GM18511 (cell line): Measurements from ENCODE around the gene PHC1.
A peak's percentile ranks its signal among the peaks of the same experiment; 100 is the strongest.
"Not testable (repeated sequence)": the region's sequence is repeated elsewhere in the genome, so short reads cannot be mapped to it uniquely, and the experiment has no call there.

Experiments
- ATAC-seq: cut with Tn5 transposase; IDR thresholded peaks from one replicate; pipeline ENCODE4 v1.9.1; 2021; ENCODE audit warnings: mild to moderate bottlenecking, moderate library complexity; ENCODE audit not compliant: unreplicated experiment

PHC1 gene

GRCh38 chr12:8909752-8910151 lies 4.6 kb upstream of the PHC1 start:
- ATAC-seq, result no peak

GRCh38 chr12:8911606-8912268 lies 2.6 kb upstream of the PHC1 start:
- no peak for ATAC-seq

DNA sequence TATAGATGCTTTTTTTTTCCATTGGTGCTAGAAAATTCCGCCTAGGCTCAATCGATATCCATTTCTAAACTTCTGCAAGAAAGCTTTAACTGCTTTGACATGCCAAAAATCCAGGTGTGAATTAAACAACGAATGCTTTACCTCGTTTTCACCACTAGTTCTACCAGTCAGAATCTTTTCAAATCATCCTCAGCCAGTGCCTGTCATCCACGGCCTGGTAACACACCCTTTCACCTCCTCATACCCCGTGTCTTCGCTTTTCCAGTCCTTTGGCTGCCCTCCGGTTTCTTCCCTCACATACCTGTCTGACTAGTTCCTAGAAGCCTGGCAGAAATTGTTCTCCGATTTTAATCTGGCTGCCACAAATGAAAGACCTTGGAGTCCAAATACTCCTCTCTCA lies 1.4 kb upstream of the PHC1 start:
- no peak for ATAC-seq

GRCh38 chr12:8913702-8914032 lies 642 bp upstream of the PHC1 start:
- ATAC-seq, result no peak

- peak; percentile 88 for ATAC-seq
Observed at GRCh38 chr12:8914716-8915526, 612 bp downstream of the PHC1 start.

DNA sequence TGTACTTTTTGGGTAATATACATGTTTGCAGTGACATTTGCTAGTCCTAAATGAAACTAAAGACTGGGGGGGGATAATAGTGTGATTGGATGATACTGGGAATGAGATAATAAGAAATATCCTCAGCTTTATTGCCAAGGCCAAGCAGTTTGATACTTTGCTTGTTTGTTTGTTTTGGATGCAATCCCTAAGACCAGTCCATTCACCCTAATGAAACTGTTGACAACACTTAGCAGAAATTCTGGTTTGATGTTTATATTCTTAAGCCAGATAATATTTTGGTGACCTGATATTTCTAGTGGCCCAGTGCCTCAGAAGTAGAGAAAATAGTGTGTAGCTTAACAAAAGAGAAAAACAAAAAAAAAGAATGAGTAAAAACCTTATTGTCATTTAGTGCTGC lies 1.8 kb downstream of the PHC1 start:
- ATAC-seq, result no peak

GRCh38 chr12:8917031-8917430 lies 2.7 kb downstream of the PHC1 start:
- no peak for ATAC-seq

DNA sequence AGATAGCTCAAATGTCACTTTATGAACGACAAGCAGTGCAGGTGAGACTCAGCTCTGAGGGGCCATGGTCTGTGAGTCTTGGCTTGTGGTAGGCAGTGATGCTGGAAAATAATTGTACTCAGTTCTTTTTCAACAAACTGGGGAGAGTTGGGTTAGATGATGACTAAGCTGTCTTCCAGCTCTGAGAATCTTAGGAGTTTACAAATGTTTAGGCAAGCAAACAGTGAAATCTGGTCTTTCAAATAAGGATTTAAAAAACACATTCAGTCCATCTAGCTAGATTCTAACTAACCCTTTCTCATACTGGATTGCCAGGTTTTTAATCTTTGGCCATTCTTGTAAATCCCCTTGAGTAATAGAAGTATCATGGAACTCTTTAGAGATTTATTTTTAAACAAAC lies 3.4 kb downstream of the PHC1 start:
- ATAC-seq, result no peak

- not testable (repeated sequence) for ATAC-seq
Observed at GRCh38 chr12:8919643-8920042, 5.3 kb downstream of the PHC1 start.

GRCh38 chr12:8922544-8922943 lies 8.2 kb downstream of the PHC1 start:
- no peak for ATAC-seq

DNA sequence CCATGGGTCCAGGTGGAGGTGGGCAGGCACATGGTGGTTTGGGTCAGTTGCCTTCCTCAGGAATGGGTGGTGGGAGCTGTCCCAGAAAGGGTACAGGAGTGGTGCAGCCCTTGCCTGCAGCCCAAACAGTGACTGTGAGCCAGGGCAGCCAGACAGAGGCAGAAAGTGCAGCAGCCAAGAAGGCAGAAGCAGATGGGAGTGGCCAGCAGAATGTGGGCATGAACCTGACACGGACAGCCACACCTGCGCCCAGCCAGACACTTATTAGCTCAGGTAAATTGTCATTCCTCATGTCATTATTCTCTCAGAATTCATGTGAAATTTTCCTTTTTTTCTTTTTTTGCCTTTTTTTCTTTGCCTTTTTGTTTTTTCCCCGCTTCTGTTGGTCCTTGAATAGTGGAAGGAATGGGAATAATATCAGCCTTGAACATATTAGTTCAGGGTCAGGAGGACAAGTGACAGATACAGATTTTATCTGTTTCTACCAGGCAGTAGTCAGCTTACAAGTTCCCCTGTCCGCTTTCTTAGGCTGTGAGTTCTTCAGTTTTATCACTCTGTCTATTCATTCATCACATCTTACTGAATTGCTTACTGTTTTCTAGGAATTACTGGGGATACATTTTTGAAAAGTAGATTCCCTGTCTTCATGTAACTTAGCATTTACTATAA lies 16.5 kb downstream of the PHC1 start:
- not testable (repeated sequence) for ATAC-seq

GRCh38 chr12:8932464-8932863 lies 18.2 kb downstream of the PHC1 start:
- not testable (repeated sequence) for ATAC-seq

DNA sequence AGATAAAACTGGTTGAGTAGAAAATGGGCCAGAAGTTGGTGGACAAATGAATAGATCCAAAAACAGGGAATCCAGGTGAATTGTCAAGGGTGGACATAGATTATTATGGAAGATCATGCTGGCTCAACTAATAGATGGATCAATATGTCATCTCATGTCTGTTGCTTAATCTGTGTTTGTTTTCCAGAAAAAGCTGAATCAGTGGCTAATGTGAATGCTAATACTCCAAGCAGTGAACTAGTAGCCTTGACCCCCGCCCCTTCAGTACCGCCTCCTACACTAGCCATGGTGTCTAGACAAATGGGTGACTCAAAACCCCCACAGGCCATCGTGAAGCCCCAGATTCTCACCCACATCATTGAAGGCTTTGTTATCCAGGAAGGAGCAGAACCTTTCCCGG lies 19.8 kb downstream of the PHC1 start:
- ATAC-seq, result not testable (repeated sequence)

GRCh38 chr12:8936735-8937134 lies 22.4 kb downstream of the PHC1 start:
- ATAC-seq, result no peak

- not testable (repeated sequence) for ATAC-seq
Observed at GRCh38 chr12:8937842-8938442, 23.6 kb downstream of the PHC1 start.

GRCh38 chr12:8941691-8942478 lies 27.6 kb downstream of the PHC1 start:
- ATAC-seq, result no peak

DNA sequence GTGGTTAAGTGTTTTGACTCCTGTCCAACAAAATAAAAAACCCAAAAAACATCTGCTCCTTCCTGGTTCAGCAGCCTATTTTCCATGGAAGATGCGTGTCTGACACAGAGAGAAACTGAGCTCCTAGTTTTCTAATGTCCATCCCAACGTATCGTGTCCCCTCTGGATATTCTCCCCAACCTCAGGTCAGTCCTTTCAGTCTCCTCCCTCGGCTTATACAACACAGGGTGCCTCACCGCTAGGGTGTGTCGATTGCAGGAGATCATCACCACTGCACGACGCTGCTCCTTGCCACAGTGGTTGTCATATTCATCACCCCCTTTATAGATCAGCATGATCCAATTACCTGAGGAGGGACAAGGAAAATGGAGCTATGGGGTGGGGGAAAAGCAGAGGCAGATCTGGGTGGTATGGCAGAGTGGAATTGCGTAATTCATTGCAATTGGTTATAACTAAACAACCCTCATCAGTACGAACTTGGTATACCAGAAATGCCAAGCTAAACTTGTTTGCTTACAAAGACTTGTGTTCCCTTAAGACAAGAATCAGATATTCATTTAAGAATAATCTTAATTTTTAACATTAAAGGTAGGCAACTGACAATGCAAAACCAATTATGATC lies 29.4 kb downstream of the PHC1 start:
- no peak for ATAC-seq

GRCh38 chr12:8946733-8947132 lies 32.4 kb downstream of the PHC1 start:
- ATAC-seq, result no peak

DNA sequence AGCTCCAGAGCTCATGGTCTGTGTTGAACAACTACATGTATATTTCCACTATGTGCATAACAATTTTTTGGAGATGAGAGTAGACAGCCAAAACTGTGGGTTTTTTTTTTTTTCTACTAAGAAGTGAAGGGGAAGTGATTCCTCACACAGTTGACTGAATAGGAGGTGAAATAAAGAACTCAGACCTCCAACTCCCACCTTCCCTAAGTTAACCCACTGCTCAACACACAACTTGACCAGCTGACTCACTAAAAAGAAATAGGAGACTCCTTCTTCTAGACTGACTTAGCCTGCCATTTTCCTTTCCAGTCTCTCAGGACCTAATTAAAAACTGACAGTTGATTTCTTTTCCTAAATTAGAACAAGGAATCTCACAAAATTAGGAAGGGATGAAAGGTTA lies 33.4 kb downstream of the PHC1 start:
- ATAC-seq, result no peak

DNA sequence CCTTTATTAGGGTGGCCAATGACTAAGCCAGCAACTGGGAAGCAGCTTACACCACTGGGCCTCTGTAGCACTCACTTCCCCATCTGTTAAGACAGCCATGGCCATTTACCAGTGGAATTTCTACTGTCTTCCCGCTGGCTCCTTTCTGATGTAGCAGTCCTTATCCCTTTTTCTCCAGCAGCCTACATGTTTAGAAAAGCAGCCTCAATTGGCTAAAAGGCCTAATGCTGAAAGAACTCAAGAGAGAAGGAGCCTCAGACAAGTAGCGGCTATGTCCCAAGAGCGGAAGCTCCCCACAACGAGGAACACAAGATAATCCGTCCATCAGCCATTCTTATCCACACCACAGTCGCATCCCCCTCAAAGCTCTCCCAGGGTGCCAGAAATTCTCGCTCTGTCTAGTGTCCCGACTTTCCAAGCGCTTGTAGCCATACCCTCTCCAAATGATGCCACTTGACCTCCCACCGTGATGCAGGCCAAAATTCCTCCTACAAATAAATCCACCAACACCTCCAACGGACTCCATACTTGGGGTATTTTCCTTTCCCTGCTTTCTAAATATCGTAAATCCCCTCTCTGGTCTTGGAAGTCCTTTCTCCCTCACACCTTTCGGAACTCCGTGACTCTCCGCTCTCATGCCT lies 34.5 kb downstream of the PHC1 start:
- no peak for ATAC-seq
